HG02884 (cell line): ENCODE data around the gene FANCE.

Source experiments
- ATAC-seq: cut with Tn5 transposase; IDR thresholded peaks from one replicate; pipeline ENCODE4 v1.9.1; 2021; ENCODE audit warnings: mild to moderate bottlenecking, moderate library complexity; ENCODE audit not compliant: unreplicated experiment

The FANCE gene

GRCh38 chr6:35452183-35453090 lies at the start of gene FANCE:
FANCE (plus strand) TSS chr6:35452338; CDS start chr6:35452546, 208 bp downstream.
- ATAC-seq: peak; percentile 85

- no peak for ATAC-seq
These were observed 49.3 kb upstream of the FANCE start for GRCh38 chr6:35402856-35403191.

- ATAC-seq: no peak
These were observed 48.3 kb upstream of the FANCE start for GRCh38 chr6:35403544-35404442.

GRCh38 chr6:35406711-35407485 lies 45.2 kb upstream of the FANCE start:
- ATAC-seq: no peak

- no peak for ATAC-seq
These were observed 42.9 kb upstream of the FANCE start for GRCh38 chr6:35409245-35409644.

GRCh38 chr6:35410131-35410530 lies 42.0 kb upstream of the FANCE start:
- no peak for ATAC-seq

- ATAC-seq: no peak
These were observed 41.1 kb upstream of the FANCE start for GRCh38 chr6:35411066-35411465.

- no peak for ATAC-seq
These were observed 40.0 kb upstream of the FANCE start for GRCh38 chr6:35412102-35412501.

GRCh38 chr6:35413911-35414310 lies 38.2 kb upstream of the FANCE start:
- ATAC-seq: no peak

- no peak for ATAC-seq
These were observed 36.9 kb upstream of the FANCE start for GRCh38 chr6:35415065-35415891.

- no peak for ATAC-seq
These were observed 34.0 kb upstream of the FANCE start for GRCh38 chr6:35417979-35418661.

GRCh38 chr6:35419417-35419816 lies 32.7 kb upstream of the FANCE start:
- ATAC-seq: no peak

- ATAC-seq: no peak
These were observed 32.2 kb upstream of the FANCE start for GRCh38 chr6:35419961-35420360.

GRCh38 chr6:35425284-35425683 lies 26.9 kb upstream of the FANCE start:
- ATAC-seq: no peak

GRCh38 chr6:35426074-35426473 lies 26.1 kb upstream of the FANCE start:
- no peak for ATAC-seq

GRCh38 chr6:35427435-35427834 lies 24.7 kb upstream of the FANCE start:
- ATAC-seq: no peak

- no peak for ATAC-seq
These were observed 24.3 kb upstream of the FANCE start for GRCh38 chr6:35427851-35428321.

- no peak for ATAC-seq
These were observed 23.6 kb upstream of the FANCE start for GRCh38 chr6:35428421-35429149.

- ATAC-seq: no peak
These were observed 22.7 kb upstream of the FANCE start for GRCh38 chr6:35429463-35429862.
